Spleen (tissue), 7 donors: ENCODE results near the gene TBCE.

Experiments used
- POLR2AphosphoS5 ChIP-seq, 3 donors: sonication (generic); formaldehyde crosslinking; IDR thresholded peaks; one replicate each; pipeline ENCODE4 v1.5.1; 2017; ENCODE audit warnings: antibody characterized with exemption in 3 of 3
- TF ChIP-seq, protein P1 (sequence below), 11 experiments: fragments of 200-600 bp in 7 of 11; fragments of 450-650 bp in 4 of 11; sonication (generic) in 4 of 11; IDR thresholded peaks in 8 of 11; conservative IDR thresholded peaks in 3 of 11; 1 replicate in 7 of 11; 2 replicates in 4 of 11; pipeline versions ENCODE4 v1.4.0 to v1.8.0; 2016 to 2021; ENCODE audit warnings: antibody characterized with exemption in 11 of 11, inconsistent platforms in 4 of 11, mild to moderate bottlenecking in 1 of 11
- donor health status: DM: no; HTN: no; CAD: no; lungs with moderate emphysema.
- donor health status: DM: no; HTN: no; CAD: no.
- donor health status: DM: no; HTN: no; CAD: no.

DNA sequence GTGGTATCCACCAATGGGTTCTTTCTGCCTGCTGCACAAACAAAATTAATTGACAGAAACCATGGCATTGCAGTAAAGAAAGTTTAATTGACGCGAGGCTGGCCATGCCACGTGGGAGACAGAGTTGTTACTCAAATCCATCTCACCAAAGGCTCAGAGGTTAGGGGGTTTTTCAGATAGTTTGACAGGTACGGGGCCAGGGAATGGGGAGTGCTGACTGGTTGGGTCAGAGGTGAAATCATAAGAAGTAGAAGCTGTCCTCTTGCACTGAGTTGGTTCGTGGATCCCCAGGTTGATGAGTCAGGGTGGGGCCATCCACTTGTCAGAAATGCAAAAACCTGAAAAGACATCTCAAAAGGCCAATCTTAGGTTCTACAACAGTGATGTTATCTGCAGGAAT lies 941 bp upstream of the TBCE start:
- no peak for TF ChIP-seq POLR2AphosphoS5 (IDR thresholded peaks at IDR 0.05)
- TF ChIP-seq, protein P1, sequence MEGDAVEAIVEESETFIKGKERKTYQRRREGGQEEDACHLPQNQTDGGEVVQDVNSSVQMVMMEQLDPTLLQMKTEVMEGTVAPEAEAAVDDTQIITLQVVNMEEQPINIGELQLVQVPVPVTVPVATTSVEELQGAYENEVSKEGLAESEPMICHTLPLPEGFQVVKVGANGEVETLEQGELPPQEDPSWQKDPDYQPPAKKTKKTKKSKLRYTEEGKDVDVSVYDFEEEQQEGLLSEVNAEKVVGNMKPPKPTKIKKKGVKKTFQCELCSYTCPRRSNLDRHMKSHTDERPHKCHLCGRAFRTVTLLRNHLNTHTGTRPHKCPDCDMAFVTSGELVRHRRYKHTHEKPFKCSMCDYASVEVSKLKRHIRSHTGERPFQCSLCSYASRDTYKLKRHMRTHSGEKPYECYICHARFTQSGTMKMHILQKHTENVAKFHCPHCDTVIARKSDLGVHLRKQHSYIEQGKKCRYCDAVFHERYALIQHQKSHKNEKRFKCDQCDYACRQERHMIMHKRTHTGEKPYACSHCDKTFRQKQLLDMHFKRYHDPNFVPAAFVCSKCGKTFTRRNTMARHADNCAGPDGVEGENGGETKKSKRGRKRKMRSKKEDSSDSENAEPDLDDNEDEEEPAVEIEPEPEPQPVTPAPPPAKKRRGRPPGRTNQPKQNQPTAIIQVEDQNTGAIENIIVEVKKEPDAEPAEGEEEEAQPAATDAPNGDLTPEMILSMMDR (IDR thresholded peaks at IDR 0.05 in 8 of 11, conservative IDR thresholded peaks at IDR 0.05 in 3 of 11) = no peak
